Left forelimb (tissue), 1 donor: ENCODE data around the gene SNRNP48.

Experiments
- DNase-seq: peaks from one replicate; pipeline ENCODE4 v3.0.0-alpha.2; 2018; ENCODE audit warnings: low spot score

SNRNP48 gene

GRCh38 chr6:7559651-7560385 is 30.2 kb upstream of the SNRNP48 start:
- DNase-seq, result no peak

DNA sequence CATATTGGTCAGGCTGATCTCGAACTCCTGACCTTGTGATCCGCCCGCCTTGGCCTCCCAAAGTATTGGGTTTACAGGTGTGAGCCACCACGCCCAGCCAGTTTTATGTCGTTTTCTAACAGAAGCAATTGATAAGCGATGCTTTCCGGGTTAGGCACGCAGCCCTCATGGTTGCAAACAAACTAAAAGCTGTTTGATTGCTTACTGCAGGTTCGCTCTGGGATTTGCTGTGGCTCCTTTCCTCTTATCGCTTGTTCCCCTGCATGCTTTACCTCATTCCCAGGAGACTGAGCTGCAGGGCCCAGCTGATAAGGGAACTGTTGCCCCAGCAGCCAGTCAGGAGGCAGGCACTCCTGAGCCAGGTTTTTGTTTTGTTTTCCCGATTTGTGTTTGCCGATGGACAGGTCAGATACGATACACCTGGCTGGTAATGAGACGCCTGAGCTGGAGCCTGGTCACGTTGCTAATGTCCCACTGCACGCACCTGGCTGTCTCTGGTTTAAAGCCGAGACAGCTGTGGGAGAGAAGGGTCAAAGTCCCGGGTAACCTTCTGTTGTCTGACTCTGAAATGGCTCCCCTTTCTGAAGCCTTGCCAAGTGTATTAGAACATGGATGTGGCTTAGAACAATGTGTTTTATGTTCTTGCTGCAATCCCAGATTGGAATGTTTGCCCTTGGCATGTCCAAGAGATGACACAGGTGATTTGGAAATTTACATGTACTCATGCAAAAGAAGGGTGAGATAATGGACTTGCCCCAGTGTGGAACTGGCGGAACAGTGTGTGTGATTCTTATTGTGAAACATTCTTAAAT is 28.6 kb upstream of the SNRNP48 start:
- no peak for DNase-seq

DNA sequence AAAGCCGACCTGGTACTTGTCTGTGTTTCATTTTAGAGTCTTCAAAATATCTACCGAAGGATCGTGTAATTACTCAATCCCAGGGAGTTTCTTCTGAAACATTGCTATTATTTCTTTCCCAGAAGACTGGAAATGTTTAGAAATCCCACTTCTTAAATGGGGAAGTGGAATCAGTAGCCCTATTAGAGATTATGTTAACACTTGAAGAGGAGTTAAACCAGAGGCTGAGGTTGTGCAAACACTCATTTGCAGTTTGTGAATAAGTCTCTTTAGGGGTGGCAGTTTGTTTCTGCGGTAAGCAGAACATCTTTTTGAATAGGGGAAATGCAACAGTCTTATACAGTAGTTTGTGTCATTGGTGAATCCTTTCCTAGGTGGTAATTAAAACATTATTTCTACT is 27.2 kb upstream of the SNRNP48 start:
- DNase-seq, result no peak

DNA sequence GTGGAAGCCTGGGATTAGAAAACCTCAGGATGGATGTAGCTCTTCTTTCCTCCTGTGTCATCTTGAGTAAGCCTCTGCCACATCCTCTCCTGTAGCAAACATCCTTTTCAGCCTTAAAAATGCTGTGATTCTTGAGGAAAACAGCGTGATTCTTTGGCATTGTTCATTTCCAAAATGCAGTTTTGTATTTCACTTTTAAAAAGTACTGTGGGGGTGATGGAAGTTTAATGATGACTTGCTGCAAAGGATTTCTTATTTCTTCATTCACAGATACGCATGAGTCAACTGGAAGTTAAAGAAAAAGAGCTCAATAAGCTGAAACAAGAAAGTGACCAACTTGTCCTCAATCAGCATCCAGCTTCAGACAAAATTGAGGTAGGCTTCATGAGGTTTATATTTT is 23.9 kb upstream of the SNRNP48 start:
- no peak for DNase-seq

DNA sequence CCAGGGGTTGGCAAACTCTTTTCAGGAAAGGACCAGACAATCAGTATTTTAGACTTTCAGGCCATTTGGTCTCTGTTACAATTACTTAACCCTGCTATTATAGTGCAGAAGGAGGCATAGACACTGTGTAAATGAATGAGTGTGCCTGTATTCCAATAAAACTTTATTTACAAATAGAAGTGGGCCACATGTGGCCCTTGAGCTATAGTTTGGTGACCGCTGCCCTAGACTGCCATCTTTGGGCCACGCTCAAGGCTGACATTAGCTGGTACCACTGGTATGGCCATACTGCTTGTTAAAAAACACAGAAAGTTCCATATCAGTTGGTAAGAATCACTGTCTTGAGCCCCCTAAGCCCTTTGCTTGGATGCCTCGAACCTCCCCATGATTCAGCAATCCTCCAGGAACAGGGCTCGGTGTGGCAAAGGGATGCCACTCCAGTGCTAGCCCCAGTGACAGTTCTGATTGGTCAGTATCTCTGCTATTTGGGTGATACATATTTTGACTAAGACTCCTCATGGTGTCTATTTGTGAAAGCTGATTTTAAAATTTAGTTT is 23.3 kb upstream of the SNRNP48 start:
- no peak for DNase-seq

DNA sequence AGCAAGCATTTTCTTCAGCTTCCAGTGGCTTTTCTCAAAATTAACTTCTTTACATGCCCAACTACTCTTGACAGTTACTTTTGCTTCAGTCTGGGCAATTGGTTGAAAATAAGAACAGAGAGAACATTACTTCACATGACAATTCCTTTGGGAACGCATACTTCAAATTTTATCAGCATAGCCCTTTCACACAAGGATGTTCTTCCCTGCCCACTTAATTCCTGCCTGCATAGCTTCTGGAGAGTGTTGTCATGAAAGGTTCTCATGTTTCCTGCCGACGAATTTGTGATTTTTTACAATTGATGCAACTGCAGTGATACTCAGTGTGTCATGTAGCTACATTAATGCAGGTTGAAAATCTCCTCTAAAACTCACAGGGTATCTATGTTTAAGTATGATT is 22.0 kb upstream of the SNRNP48 start:
- no peak for DNase-seq

- no peak for DNase-seq
Observed at GRCh38 chr6:7569082-7569481, 20.9 kb upstream of the SNRNP48 start.

- DNase-seq, result no peak
Observed at GRCh38 chr6:7572213-7572943, 17.6 kb upstream of the SNRNP48 start.

GRCh38 chr6:7574500-7574899 is 15.5 kb upstream of the SNRNP48 start:
- no peak for DNase-seq

- DNase-seq, result no peak
Observed at GRCh38 chr6:7578516-7578915, 11.5 kb upstream of the SNRNP48 start.

GRCh38 chr6:7578931-7579330 is 11.1 kb upstream of the SNRNP48 start:
- DNase-seq, result no peak

DNA sequence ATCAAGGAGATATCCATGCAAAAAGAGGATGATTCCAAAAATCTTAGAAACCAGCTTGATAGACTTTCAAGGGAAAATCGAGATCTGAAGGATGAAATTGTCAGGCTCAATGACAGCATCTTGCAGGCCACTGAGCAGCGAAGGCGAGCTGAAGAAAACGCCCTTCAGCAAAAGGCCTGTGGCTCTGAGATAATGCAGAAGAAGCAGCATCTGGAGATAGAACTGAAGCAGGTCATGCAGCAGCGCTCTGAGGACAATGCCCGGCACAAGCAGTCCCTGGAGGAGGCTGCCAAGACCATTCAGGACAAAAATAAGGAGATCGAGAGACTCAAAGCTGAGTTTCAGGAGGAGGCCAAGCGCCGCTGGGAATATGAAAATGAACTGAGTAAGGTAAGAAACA is 10.1 kb upstream of the SNRNP48 start:
- DNase-seq, result no peak

DNA sequence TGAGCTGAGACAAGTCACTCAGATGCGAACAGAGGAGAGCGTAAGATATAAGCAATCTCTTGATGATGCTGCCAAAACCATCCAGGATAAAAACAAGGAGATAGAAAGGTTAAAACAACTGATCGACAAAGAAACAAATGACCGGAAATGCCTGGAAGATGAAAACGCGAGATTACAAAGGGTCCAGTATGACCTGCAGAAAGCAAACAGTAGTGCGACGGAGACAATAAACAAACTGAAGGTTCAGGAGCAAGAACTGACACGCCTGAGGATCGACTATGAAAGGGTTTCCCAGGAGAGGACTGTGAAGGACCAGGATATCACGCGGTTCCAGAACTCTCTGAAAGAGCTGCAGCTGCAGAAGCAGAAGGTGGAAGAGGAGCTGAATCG is 9.5 kb upstream of the SNRNP48 start:
- no peak for DNase-seq

- no peak for DNase-seq
Observed at GRCh38 chr6:7580927-7581618, 8.9 kb upstream of the SNRNP48 start.

- DNase-seq, result no peak
Observed at GRCh38 chr6:7585287-7585930, 4.6 kb upstream of the SNRNP48 start.

- no peak for DNase-seq
Observed at GRCh38 chr6:7587631-7588100, 2.3 kb upstream of the SNRNP48 start.

DNA sequence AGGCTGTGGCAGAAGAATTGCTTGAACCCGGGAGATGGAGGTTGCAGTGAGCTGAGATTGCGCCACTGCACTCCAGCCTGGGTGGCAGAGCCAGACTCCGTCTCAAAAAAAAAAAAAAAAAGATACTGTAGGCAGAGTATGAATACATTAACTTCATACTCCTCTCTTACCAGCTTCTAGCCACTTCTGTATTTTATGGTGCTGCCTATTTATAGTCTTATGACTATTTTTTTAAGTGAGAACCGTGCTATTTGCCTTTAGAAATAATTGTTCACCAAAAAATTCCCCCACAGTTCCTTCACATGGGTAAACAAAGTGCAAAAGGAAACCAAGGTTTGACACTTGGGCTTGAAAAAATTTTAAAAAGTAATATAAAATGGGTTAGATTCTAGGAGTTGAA is 1.5 kb upstream of the SNRNP48 start:
- no peak for DNase-seq

- no peak for DNase-seq
Observed at GRCh38 chr6:7589221-7589620, 777 bp upstream of the SNRNP48 start.

DNA sequence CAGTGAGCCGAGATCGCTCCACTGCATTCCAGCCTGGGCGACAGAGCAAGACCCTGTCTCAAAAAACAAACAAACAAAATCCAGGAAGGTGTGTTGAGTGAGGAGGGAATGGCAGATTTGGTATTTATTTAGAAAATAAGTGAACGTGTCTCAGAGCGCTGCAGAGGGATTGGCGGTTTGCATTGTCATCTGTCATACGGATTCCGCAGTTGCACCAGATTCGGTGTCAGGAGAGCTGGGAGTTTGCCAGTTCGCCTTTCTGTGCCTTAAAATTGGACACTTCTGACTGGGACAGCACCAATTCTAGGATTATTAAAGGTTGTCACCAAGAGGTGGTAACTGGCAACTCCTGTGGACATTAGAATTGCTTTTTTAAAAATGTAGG is 912 bp downstream of the SNRNP48 start:
- no peak for DNase-seq

DNA sequence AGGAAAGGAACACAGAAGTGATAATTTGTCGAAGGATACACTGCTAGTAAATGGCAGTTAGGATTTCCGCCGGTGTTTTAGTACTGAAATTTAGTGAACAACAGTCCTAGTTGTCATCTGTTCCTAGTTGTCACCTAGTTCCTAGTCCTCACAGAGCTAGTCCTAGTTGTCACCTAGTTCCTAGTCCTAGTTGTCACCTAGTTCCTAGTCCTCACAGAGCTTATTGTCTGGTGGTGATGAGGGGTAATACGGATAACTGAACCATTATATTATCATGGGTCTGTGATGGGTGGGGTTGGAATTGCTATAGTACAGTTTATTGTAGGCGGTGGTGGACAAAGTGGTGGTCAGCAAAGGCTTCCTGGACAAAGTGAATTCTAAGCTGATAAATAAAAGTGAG is 1.8 kb downstream of the SNRNP48 start:
- no peak for DNase-seq

GRCh38 chr6:7593229-7593628 is 3.2 kb downstream of the SNRNP48 start:
- DNase-seq, result no peak
